Kidney epithelial cell (primary cell): Measurements from ENCODE around the gene FGD5. TPM values are rescaled to one million over a fixed set of nuclear protein-coding genes. Genes with fewer than 3 reads are reported as not detected.

ENCODE experiments used
- DNase-seq: peaks from one replicate; pipeline ENCODE4 v3.0.0-alpha.2; 2010; ENCODE audit warnings: low read depth
- H3K27me3 ChIP-seq: 2 replicates; pipeline ENCODE4 v1.6.0; 2011; ENCODE audit warnings: low read length; ENCODE audit not compliant: control insufficient read depth, insufficient read depth
- H3K36me3 ChIP-seq: 2 replicates; pipeline ENCODE4 v1.5.1; 2011; ENCODE audit warnings: low read length; ENCODE audit not compliant: control insufficient read depth, insufficient read depth
- H3K4me3 ChIP-seq: 2 replicates; pipeline ENCODE4 v1.5.1; 2011; ENCODE audit warnings: low read depth, mild to moderate bottlenecking, control low read depth, low read length
- CTCF ChIP-seq: IDR thresholded peaks from 2 replicates; pipeline ENCODE4 v1.5.1; 2011; ENCODE audit warnings: mild to moderate bottlenecking, moderate library complexity, low read length, control low read depth, inconsistent platforms; ENCODE audit not compliant: insufficient read depth, poor library complexity, severe bottlenecking
- total RNA-seq: library from RNA; depleted of rRNA; stranded (reverse); fragments of >200 nt; gene quantifications from 2 replicates; pipeline ENCODE4 v1.2.3, GENCODE V29; 2015

The FGD5 gene
- total RNA-seq, 1 donor from 2014 or later, result 1.4 TPM

- DNase-seq, result no peak
- no peaks in the 10 kb centered on the region for H3K36me3 ChIP-seq
- peaks cover 3% of the 10 kb centered on the region for H3K27me3 ChIP-seq
- TF ChIP-seq CTCF, result no peak
- H3K4me3 ChIP-seq, result no peak overlapping the region
Observed at GRCh38 chr3:14907043-14907966, 88.5 kb downstream of the FGD5 start.

DNA sequence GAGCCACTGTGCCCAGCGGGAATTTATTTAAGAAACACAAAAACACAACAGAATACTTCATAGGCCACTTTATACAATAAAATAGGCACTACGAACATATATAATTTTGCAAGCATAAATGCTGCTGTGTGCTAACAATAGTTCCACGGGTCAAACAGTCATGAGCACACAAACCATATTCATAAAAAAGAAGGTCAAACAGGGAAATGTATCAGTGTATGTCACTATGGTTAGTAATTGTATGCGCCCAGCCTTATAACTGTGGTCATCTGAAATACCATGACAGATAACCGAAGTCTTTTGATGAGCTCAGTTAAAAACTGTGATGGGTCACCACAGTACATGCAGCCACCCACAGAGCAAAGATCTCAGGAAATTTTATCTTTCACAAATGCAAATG is 90.5 kb downstream of the FGD5 start:
- peaks cover 9% of the 10 kb centered on the region for H3K27me3 ChIP-seq
- no peak for DNase-seq
- no peak for TF ChIP-seq CTCF
- H3K36me3 ChIP-seq, result no peaks in the 10 kb centered on the region
- H3K4me3 ChIP-seq, result no peak overlapping the region

- H3K4me3 ChIP-seq, result no peak overlapping the region
- H3K27me3 ChIP-seq, result peaks cover 7% of the 10 kb centered on the region
- no peak for DNase-seq
- H3K36me3 ChIP-seq, result no peaks in the 10 kb centered on the region
- TF ChIP-seq CTCF, result no peak
Observed at GRCh38 chr3:14911651-14912050, 92.9 kb downstream of the FGD5 start.

DNA sequence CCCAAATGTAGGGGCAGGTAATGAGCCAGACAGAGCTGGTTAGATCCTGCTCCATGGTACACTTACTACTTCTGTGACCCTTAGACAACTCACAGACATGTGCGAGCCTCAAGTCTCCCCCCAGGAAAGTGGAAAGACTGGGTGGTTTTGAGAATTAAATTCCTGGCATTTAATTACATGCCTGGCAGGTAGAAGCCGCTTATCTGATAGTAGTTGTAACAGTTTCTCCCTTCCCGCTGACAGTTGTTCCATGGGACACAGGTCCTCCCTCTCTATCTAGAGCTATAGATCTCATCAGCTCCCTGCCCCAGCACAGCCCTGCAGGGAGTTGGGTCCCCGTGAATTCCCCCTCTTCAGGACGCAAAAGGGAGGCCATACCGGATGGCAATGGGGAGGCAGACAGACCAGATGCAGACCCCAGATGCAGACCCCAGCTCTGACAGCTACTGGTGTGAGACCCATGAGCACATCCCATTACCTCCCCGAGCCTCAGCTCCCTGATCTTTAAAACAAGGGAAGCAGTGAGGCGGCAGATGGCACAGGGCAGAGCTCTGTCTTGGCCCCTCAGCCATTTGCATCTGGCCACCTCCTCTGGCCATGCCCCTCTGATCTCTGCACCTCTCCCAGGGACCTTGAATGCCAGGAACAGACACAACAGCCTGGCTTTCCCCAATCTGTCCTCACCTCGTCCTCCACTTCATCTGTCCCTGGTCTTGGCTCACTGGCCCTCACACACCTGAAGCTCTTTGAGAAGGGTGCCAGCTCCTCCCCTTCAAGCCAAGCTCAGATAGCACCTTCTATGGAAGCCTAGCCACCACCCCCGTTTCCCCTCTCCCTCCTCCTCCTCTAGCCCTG is 94.5 kb downstream of the FGD5 start:
- Histone ChIP-seq H3K4me3 (no peak overlapping the region), H3K36me3 (no peaks in the 10 kb centered on the region), H3K27me3 (peaks cover 10% of the 10 kb centered on the region)
- no peak for TF ChIP-seq CTCF
- DNase-seq, result no peak

DNA sequence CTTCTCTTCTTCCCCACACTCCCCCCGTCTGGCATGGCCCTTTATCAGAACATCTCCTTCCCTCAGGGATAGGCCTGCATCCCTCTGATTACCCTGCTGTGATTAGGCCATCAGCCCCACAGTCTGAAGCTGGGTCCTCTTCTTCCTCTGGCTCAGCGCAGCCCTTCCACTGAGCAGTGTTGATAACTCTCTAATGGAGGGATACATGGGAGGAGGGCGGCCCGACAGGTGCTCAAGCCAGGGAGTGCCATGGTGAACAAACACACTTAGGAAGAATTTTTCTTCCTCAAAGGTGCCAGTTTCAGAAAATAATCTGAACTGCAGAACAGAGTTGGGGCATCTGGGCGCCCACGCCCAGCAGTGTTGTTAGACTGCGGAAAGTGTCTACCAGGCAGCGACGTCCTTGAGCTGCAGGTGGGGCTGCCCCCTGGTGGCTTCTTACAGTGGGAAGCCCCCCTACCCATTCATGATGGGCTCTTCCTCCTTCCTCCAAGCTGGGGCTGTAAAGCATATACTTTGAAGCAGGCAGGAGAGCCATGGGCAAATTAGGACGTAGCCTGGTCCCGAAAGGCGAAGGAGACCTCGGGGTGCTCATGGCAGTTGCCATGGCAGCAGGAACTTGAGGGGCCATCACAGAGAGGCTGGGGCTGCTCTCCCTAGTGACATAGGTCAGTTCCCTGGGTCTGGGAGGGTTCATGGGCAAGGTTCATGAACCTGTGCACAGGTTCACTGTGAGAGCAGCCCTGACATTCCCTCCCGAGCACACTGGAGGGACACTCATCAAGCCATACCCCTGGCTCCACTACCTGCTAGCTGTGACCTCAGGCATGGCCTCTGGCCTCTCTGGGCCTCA is 95.4 kb downstream of the FGD5 start:
- no peak for DNase-seq
- Histone ChIP-seq H3K4me3 (no peak overlapping the region), H3K36me3 (no peaks in the 10 kb centered on the region), H3K27me3 (peaks cover 10% of the 10 kb centered on the region)
- no peak for TF ChIP-seq CTCF
